ENCODE data around the gene RAG1. TPM values are rescaled to one million over a fixed set of nuclear protein-coding genes. Genes with fewer than 3 reads are reported as not detected.

Gene RAG1
- total and polyA plus RNA-seq, 2 experiments from 2014 or later: 0.11 to 0.49 TPM

GRCh38 chr11:36558571-36559413 lies 9.0 kb upstream of the RAG1 start:
- no peaks in the 10 kb centered on the region for H3K79me2 ChIP-seq (ENCODE audit: insufficient read depth)
- H3K9me3 ChIP-seq (ENCODE audit: low read depth): no peaks in the 10 kb centered on the region
- no peaks in the 10 kb centered on the region for H4K20me1 ChIP-seq (ENCODE audit: insufficient read depth)
- H3F3A ChIP-seq (ENCODE audit: insufficient read depth): no peaks in the 10 kb centered on the region
- no peaks in the 10 kb centered on the region for H3K4me1 ChIP-seq (ENCODE audit: insufficient read depth)
- in situ Hi-C loops (cut with MboI): no loop called here
- H3K9ac ChIP-seq: no peak overlapping the region
- H3K27ac ChIP-seq: no peak overlapping the region
- no peak overlapping the region for H3K4me3 ChIP-seq
- peaks cover 21% of the 10 kb centered on the region for H3K27me3 ChIP-seq (replicated peaks; ENCODE audit: insufficient read depth)
- WGBS, 2 experiments (ENCODE audit: low coverage in 1 of 2, low lambda C conversion rate in 2 of 2, missing lambda C conversion rate in 2 of 2): 40 to 50% methylated on average over 4 of the region's 4 CpGs
- H3K36me3 ChIP-seq (ENCODE audit: low read depth): no peaks in the 10 kb centered on the region
- DNase-seq: no peak
- no peak overlapping the region for H3K4me2 ChIP-seq (ENCODE audit: unreplicated experiment)
- no peak for TF ChIP-seq EZH2 (IDR thresholded peaks at IDR 0.05; ENCODE audit: insufficient read depth, poor library complexity, severe bottlenecking)
- no peak for TF ChIP-seq EZH2phosphoT487 (IDR thresholded peaks at IDR 0.05; ENCODE audit: insufficient read depth, low read depth)
- no peaks in the 10 kb centered on the region for H3K9me2 ChIP-seq (ENCODE audit: insufficient read depth)
- H2AFZ ChIP-seq: no peak overlapping the region

GRCh38 chr11:36564376-36565030 lies 3.3 kb upstream of the RAG1 start:
- peak overlapping the region; percentile 86 for H3K4me2 ChIP-seq (ENCODE audit: unreplicated experiment)
- in situ Hi-C loops (cut with MboI): loop anchor here (5.0 kb wide), 1 partner anchor 183 kb away; no protein-coding TSS in a partner anchor
- peak overlapping the region; percentile 64 for H3K4me3 ChIP-seq
- no peaks in the 10 kb centered on the region for H3K36me3 ChIP-seq (ENCODE audit: low read depth)
- no peaks in the 10 kb centered on the region for H3K9me2 ChIP-seq (ENCODE audit: insufficient read depth)
- H3F3A ChIP-seq (ENCODE audit: insufficient read depth): no peaks in the 10 kb centered on the region
- peak; percentile 13 for TF ChIP-seq EZH2 (IDR thresholded peaks at IDR 0.05; ENCODE audit: insufficient read depth, poor library complexity, severe bottlenecking)
- TF ChIP-seq EZH2phosphoT487 (IDR thresholded peaks at IDR 0.05; ENCODE audit: insufficient read depth, low read depth): no peak
- H3K9me3 ChIP-seq (ENCODE audit: low read depth): no peaks in the 10 kb centered on the region
- no peaks in the 10 kb centered on the region for H4K20me1 ChIP-seq (ENCODE audit: insufficient read depth)
- peaks cover 3% of the 10 kb centered on the region; the same call in 1 of the 2 replicates for H3K4me1 ChIP-seq (ENCODE audit: insufficient read depth)
- peak; percentile 81 for DNase-seq
- no peak overlapping the region for H3K9ac ChIP-seq
- H3K79me2 ChIP-seq (ENCODE audit: insufficient read depth): no peaks in the 10 kb centered on the region
- peaks cover 44% of the 10 kb centered on the region for H3K27me3 ChIP-seq (replicated peaks; ENCODE audit: insufficient read depth)
- 1 to 2% methylated on average over 15 of the region's 15 CpGs for WGBS, 2 experiments (ENCODE audit: low coverage in 1 of 2, low lambda C conversion rate in 2 of 2, missing lambda C conversion rate in 2 of 2)
- no peak overlapping the region for H3K27ac ChIP-seq
- H2AFZ ChIP-seq: peak overlapping the region; percentile 66

GRCh38 chr11:36565031-36565610 lies 2.7 kb upstream of the RAG1 start:
- Histone ChIP-seq H3K9me3 (ENCODE audit: low read depth) (no peaks in the 10 kb centered on the region), H3K79me2 (ENCODE audit: insufficient read depth) (no peaks in the 10 kb centered on the region), H2AFZ (peak overlapping the region; percentile 66; the same call in 1 of the 2 replicates), H3K4me2 (ENCODE audit: unreplicated experiment) (peak overlapping the region; percentile 86), H3F3A (ENCODE audit: insufficient read depth) (no peaks in the 10 kb centered on the region), H4K20me1 (ENCODE audit: insufficient read depth) (no peaks in the 10 kb centered on the region), H3K27me3 (replicated peaks; ENCODE audit: insufficient read depth) (peaks cover 44% of the 10 kb centered on the region), H3K4me1 (ENCODE audit: insufficient read depth) (peaks cover 3% of the 10 kb centered on the region; the same call in 1 of the 2 replicates), H3K9me2 (ENCODE audit: insufficient read depth) (no peaks in the 10 kb centered on the region), H3K36me3 (ENCODE audit: low read depth) (no peaks in the 10 kb centered on the region), H3K4me3 (peak overlapping the region; percentile 64), H3K27ac (no peak overlapping the region), H3K9ac (no peak overlapping the region)
- in situ Hi-C loops (cut with MboI): no loop called here
- DNase-seq: no peak
- TF ChIP-seq EZH2 (IDR thresholded peaks at IDR 0.05; ENCODE audit: insufficient read depth, poor library complexity, severe bottlenecking) (no peak), EZH2phosphoT487 (IDR thresholded peaks at IDR 0.05; ENCODE audit: insufficient read depth, low read depth) (no peak)
- WGBS, 2 experiments (ENCODE audit: low coverage in 1 of 2, low lambda C conversion rate in 2 of 2, missing lambda C conversion rate in 2 of 2): 54 to 58% methylated on average over 6 of the region's 6 CpGs

- in situ Hi-C loops (cut with MboI): no loop called here
- Histone ChIP-seq H3K27ac (no peak overlapping the region), H3K36me3 (ENCODE audit: low read depth) (no peaks in the 10 kb centered on the region), H3K4me1 (ENCODE audit: insufficient read depth) (peaks cover 3% of the 10 kb centered on the region; the same call in 1 of the 2 replicates), H3K4me2 (ENCODE audit: unreplicated experiment) (no peak overlapping the region), H3K9me2 (ENCODE audit: insufficient read depth) (no peaks in the 10 kb centered on the region), H3K4me3 (no peak overlapping the region), H3K79me2 (ENCODE audit: insufficient read depth) (no peaks in the 10 kb centered on the region), H2AFZ (no peak overlapping the region), H3K9me3 (ENCODE audit: low read depth) (no peaks in the 10 kb centered on the region), H4K20me1 (ENCODE audit: insufficient read depth) (no peaks in the 10 kb centered on the region), H3F3A (ENCODE audit: insufficient read depth) (no peaks in the 10 kb centered on the region), H3K9ac (no peak overlapping the region), H3K27me3 (replicated peaks; ENCODE audit: insufficient read depth) (peaks cover 55% of the 10 kb centered on the region)
- DNase-seq: no peak
- no peak for TF ChIP-seq EZH2 (IDR thresholded peaks at IDR 0.05; ENCODE audit: insufficient read depth, poor library complexity, severe bottlenecking)
- TF ChIP-seq EZH2phosphoT487 (IDR thresholded peaks at IDR 0.05; ENCODE audit: insufficient read depth, low read depth): no peak
- 57 to 59% methylated on average over 4 of the region's 4 CpGs for WGBS, 2 experiments (ENCODE audit: low coverage in 1 of 2, low lambda C conversion rate in 2 of 2, missing lambda C conversion rate in 2 of 2)
These were observed 1.3 kb upstream of the RAG1 start for GRCh38 chr11:36566407-36567053.

All from GM23248 (cell line).